Measurements from ENCODE around the gene SERPINC1.

GRCh38 chr1:173871500-173871899, 45.6 kb downstream of the SERPINC1 start:
- TF ChIP-seq SMAD9 (CRISPR knock-in tag; IDR thresholded peaks at IDR 0.05), result no peak
- TF ChIP-seq HDAC2 (CRISPR knock-in tag; IDR thresholded peaks at IDR 0.05), result no peak
- no peak for TF ChIP-seq CEBPB (IDR thresholded peaks at IDR 0.05; ENCODE audit: borderline replicate concordance, low read depth, low read length)
- no peak for TF ChIP-seq FOSL2 (CRISPR knock-in tag; IDR thresholded peaks at IDR 0.05)
- TF ChIP-seq EZH2 (conservative IDR thresholded peaks at IDR 0.05; ENCODE audit: low read depth, low read length), result no peak
- TF ChIP-seq CTCF (CRISPR knock-in tag; IDR thresholded peaks at IDR 0.05), result no peak

All from HepG2 (cell line).